Measurements from ENCODE around the gene BACH2.

DNA sequence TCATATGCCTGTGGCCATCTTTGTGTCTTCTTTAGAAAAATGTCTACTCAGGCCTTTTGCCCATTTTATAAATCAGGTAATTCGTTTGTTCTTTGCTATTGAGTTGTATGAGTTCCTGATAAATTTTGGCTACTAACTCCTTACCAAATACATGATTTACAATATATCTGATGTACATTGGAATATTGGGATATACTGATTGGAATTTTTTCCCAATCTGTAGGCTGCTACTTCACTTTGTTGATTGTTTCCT is 39.2 kb downstream of the BACH2 start:
- TF ChIP-seq, protein P1, sequence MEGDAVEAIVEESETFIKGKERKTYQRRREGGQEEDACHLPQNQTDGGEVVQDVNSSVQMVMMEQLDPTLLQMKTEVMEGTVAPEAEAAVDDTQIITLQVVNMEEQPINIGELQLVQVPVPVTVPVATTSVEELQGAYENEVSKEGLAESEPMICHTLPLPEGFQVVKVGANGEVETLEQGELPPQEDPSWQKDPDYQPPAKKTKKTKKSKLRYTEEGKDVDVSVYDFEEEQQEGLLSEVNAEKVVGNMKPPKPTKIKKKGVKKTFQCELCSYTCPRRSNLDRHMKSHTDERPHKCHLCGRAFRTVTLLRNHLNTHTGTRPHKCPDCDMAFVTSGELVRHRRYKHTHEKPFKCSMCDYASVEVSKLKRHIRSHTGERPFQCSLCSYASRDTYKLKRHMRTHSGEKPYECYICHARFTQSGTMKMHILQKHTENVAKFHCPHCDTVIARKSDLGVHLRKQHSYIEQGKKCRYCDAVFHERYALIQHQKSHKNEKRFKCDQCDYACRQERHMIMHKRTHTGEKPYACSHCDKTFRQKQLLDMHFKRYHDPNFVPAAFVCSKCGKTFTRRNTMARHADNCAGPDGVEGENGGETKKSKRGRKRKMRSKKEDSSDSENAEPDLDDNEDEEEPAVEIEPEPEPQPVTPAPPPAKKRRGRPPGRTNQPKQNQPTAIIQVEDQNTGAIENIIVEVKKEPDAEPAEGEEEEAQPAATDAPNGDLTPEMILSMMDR (IDR thresholded peaks at IDR 0.05; ENCODE audit: insufficient read depth, low read length), result no peak
- no peak for TF ChIP-seq POLR2AphosphoS5 (IDR thresholded peaks at IDR 0.05; ENCODE audit: low read depth)
